GM11168 (cell line): ENCODE measurements around the gene EMX1.

Experiments used
- in situ Hi-C: fragments of 300-500 bp; cut with MboI; formaldehyde crosslinking; loops from one replicate; pipeline ENCODE4 v1.12.0; 2022; ENCODE audit warnings: low sequenced_read_pairs; ENCODE audit not compliant: unreplicated experiment

The EMX1 gene

DNA sequence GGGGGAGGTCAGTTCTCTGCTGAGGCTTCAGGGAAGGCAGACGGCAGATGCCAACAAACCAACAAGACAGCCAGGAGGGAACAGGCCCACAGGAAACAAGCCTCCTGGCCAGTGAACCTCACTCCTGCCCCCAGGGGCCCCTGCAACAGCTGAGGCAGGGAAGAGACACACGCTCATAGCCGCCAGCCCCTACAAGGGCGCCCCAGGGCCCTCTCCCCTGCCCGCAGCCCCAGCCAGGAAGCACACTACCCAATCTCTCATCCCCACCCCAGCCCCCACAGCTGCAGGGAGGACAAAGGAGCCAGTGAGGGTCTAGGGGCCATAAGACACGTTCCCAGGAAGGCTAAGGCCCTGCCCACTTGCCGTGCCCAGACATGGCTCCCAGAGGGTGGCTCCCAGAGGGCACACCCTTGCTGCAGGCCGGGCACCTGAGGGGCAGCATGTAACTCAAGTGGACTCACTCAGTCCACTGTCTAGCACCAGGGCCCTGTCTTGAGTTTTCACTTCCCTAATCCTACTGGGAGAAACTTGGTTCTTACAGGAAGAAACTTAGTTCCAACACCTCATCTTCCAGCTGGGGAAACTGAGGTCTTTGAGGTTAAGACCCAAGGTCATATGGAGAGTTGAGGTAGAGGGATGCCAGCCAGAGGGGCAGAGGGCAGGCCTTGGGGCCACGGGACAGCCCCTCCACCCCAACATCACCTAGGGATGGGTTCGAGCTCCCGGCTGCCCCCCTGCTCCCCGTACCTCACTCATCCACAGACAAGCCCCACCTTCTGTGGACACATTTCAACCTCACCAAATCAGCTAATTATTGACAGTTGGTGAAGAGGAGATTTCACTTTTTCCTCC lies 37.3 kb downstream of the EMX1 start:
- in situ Hi-C loops: no loop called here

DNA sequence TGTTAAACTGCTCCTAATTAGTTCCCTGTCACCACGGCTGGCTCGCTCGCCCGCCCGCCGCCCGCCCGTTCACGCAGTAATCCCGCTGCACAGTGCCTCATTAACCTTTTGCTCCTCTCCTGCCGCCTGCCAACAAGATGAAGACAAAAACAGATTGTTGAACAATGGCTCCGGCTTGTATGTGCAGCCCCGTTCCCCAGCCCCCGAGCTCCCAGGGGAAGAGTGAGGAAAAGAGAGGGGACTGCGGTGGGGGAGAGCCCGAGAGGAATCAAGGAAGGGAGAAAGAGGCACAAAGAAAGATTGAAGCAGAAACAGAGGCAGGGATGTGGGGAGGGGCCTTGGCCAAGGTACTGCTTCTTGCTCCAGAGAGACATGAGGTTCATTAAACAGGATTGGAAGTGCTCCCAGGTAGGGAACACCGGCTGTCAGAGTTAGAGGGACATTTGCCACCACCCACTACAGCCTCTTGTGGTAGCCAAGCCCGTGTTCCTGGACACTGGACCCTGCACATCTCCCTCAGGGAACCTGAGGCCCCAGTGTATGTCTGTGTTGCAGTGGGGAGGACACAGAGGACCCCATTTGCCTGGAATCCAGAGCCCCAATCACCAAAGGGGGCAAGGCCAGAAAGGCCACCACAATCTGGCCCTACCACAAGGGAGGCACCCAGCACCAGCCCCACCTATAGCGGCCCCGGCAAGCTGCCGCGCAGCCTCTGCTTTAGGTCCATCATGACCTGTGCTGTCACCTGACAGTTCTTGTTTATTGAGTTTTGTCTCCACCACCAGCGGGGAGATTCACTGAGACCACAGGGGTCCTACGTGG lies 38.1 kb downstream of the EMX1 start:
- in situ Hi-C loops: no loop called here

DNA sequence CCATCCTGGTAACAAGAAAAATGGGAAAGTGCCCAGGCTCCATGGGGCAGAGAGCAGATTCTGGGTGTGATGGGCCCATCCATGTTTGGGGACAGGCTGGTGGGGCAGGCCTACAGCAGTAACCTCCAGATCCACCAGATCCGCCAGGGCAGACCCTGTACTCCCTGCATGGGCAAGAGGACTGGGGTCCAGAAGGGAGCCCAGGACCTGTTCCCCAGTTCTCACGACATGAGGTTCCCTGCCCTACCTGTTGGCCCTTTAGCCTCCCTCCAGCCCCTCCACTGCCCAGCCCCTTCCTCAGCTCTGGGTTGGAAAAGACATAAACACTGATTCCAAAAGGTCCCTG lies 38.7 kb downstream of the EMX1 start:
- in situ Hi-C loops: no loop called here

DNA sequence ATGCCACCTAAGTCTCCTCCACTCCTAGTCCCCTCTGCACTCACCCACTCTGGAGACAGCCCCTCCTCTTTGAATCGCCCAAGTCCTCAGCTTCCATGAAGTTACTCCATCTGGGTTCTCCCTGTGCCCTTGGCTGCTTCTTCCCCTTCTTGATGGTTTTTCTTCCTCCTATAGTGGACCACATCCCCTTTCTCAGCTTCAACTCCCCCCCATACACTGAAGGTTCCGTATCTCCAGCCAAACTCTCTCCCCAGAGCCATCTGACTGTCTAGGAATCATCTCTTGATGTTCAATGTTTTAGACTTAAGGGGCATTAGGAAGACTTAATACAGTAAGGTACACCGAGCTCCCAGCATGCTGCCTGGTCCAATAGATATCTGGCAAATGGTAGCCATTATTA lies 39.6 kb downstream of the EMX1 start:
- in situ Hi-C loops: no loop called here

DNA sequence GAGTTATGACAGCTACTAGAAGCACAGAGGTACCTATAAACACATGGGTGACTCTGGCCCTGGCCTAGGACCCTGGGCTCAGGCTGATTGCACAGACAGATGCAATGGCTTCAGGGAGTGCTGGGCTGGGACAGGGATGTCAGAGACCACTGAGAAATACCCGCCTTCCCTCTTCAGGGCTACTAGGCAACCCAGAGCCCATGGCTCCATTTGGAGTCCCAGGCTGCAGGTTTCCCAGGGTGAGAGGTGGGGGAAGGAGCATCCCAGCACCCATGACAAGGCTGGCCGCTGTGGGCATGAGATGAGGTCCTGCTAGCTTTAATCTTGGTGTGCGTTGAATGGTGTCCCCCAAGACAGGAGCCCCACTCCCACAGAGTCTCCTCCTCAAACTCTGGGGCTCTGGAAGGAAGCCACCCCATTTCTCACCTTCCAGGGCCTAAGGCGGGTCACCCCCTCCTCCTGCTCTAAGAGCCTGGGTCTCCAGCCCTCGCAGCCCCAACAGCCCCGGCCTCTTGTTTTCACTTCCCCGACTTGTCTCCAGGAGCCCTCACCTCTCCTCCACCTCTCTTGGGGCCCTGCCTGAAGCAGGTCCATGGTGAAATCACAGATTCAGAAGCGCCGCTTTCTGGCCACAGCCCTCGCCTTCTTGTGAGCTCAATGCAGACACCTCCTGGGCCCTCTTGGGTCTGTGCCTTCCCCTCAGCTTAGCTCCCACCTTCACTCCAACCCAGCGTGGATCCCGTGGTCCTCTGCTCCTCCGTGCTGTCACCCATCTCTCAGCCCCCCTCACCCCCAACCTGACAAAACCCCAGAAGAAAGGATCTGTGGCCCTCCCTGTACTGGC lies 41.4 kb downstream of the EMX1 start:
- in situ Hi-C loops: no loop called here

DNA sequence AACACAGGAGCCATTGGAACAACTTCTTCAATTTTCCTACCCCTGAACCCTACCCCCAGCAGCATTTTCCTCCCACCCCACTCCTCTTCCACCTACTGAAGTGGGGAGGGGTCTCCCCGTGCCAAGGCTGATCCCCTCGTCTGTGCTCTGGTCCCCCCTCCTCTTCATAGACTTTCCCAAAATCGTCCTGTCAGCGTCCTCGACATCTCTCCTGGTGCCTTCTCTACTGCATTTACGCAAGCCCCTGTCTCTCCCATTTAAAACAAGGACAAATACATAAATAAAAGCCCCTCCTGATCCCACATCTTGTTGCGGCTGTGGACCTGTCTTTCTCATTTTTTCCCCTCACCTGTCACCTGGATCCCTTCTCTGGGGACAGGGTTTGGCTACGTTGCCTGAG lies 42.2 kb downstream of the EMX1 start:
- in situ Hi-C loops: no loop called here

DNA sequence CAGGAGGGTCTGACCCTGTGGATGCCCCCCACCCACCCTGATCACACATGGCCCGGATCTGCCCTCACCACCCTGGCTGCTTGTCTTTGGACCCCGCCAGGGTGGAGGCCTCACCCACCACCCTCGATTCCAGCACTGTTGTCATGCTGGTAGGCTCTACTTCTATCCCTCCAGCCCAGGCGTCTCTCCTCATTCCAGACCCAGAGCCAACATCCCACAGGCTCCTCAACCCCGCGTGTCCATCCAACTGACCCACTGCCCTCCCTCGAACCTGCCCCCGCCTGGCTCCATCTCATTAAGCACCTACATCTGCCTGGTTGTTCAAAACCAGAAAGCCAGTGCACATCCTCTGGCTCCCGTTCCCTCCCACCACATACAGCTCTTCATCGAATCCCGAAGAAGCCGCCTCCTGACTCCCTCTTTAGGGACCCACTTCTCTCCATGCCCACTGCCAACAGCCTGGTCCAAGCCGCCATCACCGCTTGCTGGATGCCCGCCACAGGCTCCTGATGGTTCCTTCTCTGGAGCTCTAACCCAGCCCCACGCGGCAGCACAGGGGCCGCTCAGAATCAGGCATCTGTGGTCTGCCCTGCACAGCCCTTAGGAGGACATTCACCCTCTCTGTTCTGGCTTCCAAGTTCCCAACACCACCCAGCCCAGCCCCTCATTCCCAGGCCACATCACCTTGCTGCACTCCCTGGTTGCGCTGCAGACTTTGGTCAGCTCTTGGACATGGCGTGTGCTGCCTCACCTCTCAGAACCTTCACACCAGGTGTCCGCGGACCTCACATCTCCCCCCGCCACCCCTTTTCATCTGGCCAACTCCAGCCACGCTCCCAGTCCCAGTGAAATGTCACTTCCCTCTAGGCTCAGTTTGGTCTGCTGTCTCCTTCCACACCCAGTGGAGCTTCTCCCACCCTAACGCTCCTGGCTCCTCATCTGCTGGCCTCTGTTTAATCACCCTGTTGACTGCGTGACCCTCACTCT lies 43.0 kb downstream of the EMX1 start:
- in situ Hi-C loops: no loop called here

DNA sequence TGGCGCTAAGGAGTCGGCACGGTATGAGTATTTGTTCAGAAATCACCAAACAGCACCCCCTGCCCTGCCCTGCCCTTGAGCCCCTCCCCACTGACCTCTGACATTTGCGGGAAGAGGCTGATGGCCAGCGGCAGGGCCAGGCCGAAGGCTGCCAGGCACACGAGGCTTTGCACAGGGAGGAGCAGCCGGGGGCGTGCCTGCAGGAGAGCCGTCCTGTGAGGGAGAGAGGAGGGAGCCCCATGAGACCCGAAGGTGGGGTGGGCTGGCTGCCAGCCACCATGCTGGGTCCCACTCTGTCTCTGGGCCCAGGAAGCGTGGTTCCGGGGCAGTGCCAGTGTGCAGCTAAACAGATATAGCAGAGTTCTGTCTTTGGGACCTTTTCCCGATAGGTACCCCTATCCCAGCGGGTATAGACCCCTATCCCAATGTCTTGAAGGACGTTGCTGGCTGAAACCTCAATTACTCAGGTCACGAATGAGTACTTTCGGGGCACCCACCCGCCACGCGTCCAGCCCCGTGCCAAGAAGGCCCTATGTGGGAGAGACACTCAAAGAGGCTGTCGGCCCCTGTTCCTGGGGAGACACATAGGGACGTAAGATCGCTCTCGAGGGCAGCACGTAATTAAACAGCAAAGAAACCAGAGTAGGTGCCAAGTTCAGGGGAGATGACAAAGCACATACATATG lies 43.9 kb downstream of the EMX1 start:
- in situ Hi-C loops: no loop called here

DNA sequence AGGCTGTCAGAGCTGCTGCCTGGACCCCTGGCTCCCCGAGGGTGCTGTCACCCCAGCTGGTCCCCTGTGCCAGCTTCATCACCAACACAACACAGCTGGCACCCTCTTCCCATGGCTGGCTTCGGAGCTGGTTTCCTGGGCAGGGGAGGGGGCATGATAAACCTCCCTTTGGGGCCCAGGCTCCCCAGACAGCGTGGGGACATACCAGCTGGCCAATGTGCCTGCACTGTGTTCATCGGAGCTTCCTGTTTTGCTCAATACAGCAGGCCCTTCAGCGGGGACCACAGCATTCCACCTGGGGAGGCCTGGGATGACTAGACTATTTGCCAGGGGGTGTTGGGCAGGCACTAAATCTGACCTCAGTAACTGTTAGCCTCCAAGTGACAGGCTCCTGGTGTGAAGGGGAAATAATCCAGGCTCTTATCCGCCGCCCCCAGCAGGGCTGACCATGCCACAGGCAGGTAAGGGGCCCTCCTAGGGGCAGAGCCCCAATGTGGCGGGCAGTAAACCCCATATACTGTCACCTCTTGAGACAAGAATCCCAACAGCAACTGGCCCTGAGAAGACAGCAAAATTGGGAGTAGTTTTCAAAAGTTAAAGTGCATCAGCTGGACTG lies 44.6 kb downstream of the EMX1 start:
- in situ Hi-C loops: no loop called here

DNA sequence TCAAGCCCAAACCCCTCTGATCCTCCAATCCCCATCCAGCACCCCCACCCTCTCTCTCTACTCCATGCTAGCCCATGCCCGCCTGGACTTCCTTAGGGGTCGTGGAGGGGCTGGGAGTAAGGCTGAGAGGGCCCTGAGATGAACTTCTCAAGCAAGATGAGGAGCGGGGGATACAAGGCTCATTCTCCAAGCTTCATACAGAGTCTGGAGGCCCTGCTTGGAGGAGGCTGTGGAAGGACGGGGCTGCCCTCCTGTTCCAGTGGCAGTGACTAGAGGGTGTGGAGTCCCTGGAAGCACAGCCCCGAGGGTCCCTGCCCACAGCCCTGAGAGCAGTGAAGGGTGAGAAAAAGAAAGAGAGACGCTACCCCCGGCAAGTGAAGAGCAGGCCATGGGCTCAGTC lies 45.6 kb downstream of the EMX1 start:
- in situ Hi-C loops: no loop called here

DNA sequence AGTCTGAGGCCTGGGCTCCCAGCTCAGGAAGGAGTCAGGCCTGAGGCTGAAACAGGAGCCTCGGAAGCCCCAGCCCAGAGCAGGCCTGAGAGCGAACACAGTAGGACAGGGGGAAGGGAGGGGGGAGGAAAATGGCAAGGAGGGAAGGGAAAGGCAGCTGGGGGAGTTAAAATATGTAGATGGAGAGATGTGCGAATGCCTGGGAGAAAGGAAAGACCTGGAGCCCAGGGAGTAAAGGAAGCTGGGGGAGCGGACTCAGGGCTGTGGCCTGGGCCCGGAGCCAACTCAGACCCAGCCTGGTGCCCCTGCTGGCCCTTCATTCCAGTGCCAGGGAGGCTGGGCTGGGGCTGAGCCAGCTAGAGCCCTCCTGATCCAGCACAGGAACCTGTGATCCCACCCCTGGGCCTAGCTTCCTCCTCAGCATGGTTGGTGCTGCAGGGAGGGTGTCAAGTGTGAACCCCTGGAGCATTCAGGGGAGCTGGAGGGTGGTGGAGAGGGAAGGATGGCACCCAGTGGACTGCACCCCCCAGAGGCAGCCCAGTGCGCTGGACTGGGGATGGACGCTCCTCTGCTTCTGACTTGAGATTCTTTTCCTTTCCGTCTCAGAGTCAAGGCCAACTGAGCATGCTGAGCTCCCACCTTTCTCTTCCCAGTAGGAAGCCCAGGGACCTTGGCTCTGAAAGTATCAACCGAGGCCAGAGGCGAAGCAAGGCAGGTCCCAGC lies 46.3 kb downstream of the EMX1 start:
- in situ Hi-C loops: no loop called here

DNA sequence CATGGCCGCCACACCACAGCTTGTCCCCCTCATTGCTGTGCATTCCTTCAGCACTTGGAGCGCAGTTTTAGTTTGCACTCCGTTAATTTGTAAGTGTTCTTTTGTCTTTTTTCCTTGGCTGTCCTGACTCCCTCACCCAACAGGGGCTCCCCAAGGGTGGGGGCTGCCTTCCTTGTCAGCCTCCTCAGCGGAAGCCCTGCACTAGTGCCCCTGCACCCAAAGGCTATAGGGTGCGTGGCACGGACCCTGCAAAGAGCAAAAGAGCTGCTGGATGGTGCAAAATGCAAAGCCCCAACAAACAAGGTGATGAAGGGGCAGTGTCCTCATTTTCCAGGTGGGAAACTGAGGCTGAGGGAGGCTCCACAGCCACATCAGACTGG lies 46.8 kb downstream of the EMX1 start:
- in situ Hi-C loops: no loop called here

DNA sequence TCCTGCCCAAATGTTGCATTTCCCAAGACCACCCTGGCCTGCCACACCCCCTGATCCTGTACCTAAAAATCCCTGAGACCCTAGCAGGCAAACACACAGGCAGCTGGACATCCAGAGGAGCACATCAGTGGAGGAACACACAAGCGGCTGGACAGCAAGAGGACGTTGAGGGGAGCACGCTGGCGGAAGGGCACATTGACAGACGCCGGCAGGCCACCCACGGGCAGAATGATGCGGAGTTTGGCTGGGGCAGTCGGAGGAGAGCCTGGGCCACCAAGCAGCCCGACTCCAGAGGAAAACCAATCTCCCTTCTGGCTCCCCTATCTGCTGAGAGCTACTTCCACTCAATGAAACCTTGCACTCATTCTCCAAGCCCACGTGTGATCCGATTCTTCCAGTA lies 47.7 kb downstream of the EMX1 start:
- in situ Hi-C loops: no loop called here

DNA sequence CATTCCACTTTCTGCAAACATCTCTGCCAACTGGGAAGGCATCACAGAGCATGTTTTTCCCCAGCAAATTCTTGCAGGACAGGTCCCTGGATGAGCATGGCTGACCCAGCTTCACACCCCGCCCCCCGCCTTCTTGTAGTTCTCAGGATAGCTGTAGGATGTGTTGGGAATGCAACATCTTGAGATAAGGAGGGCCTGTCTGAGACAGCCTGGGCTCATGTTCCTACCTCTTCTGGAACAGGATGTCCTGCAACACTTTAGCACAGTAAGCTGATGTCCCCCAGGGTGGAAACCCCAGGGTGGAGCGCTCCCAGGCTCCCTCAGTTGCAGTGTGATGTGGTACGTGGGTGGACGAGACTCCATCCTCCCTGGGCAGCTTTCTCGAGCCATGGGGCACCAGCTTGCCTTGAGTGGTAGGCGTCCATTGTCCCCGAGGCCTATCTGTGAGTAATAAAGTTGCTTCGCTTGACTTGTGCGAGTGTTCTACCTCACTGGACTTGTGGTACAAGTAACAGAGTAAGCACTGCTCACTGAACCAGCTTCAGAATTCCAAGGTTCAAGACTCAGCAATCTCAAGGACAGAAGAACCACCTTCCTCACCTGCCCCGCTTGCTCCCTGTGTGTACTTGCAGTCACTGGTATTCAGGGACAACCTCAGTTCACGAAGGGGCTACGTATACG lies 48.6 kb downstream of the EMX1 start:
- in situ Hi-C loops: no loop called here

DNA sequence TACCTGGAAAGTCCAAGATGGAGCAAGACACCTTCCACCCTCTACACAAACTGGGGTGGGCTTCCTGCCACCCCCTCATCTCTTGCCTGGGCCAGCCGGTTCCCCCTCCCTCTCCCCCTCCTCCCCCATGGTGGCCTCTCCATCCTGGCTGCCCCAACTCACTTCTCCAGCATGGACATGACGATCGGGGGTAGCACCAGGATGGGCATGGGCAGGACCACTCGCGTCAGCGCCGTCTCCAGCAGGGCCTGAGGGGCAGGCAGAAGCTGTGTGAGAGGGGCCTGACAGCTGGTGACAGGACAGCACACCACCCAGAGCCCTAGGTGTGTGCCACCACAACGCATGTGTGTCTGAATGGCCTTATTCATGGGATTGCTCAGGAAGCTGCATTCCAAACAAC lies 51.0 kb downstream of the EMX1 start:
- in situ Hi-C loops: no loop called here

DNA sequence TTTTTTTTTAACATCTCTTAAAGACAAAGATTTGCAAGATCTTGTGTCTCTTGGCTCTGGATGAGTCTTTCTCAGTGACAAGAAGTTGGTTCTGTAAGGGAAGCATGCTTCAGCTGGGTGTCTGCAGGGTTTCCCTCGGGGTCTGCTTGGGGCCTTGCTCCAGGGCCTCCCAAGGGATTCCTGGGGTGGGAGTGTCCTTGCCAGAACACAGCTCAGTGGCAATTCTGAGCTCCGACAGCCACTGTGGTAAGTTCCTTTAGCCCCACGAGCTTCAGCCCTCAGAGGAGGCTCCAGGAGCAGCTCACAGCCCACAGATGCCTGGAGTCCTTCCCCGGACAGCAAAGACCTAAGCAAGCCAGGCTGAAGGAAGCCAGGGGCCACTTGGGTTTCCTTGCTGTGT lies 52.4 kb downstream of the EMX1 start:
- in situ Hi-C loops: loop anchor here (10.0 kb wide), 1 partner anchor 75 kb away; no protein-coding TSS in a partner anchor

DNA sequence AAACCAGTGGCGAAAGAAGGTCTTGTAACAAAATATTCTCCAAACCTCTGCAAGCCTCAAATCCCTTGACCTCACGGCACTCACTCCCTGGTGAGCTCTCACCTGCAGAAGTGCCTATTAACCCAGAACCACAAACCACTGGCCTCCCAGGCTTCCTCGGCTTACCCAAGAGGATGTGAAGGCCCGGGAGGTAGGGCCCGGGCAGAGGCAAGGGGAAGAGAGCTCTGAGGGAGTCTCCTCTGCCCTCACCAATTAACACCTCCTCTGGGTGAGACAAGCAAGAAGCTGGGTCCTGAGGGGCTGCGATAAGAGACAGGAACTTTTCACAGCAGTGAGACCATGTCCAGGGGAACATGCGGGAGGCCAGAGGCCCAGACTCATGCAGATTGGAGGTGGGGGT lies 53.7 kb downstream of the EMX1 start:
- in situ Hi-C loops: loop anchor here (10.0 kb wide), 1 partner anchor 76 kb away; no protein-coding TSS in a partner anchor
